Measurements from ENCODE around the gene TBCK. TPM values are rescaled to one million over a fixed set of nuclear protein-coding genes. Genes with fewer than 3 reads are reported as not detected.

Gene TBCK
- total RNA-seq, 2 experiments from 2014 or later = 24.9 to 30.1 TPM

DNA sequence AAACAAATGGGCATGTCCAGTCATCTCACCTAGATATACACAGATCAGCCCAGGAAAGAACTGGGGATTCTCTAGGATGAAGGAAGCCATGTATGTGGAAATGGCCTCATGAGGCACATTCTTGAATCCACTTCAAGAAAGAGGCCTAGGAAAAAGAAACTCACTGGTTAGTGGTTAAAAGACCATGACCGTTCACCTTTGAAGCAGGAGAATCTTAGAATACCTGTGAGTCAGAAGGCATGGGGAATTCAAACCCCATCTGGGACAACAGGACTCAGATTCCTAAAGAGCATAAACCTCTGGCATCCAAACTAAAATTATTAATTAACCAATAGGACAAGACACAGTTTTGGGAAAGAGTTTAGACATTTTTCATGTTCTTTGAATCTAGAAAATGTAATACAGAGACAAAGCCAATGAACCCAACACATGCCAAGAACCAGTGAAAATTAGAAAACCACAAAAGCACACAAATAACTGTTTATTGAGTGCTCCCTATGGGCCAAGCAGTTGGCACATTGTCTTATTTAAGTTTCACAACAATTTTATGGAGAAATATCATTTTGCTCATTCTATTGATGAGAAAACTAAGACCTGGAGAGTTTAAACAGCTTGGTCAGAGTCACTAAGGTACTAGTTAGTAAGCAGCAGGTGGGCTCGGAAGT is 323.2 kb downstream of the TBCK start:
- ATAC-seq = no peak

DNA sequence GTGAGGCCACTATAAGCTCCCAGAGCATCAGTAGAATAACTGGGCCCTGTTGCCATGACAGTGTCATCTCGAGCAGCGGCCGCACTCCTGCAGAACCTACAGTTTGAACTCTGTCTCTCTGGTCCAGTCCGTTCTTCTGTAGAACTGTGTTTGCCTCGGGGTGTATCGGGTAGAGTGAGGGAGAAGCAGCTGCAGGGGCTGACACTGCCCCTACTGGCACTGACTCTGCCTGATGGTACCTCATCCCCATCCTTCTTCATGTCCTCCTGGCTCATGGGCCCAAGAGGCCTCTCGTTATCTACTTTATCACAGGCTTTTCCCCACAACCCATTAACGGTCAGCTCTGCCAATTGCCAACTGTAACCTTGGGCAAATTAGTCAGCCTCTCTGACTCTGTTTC is 324.3 kb downstream of the TBCK start:
- Mint-ChIP-seq H3K4me3 (no peak overlapping the region), H3K9me3 (peaks cover 2% of the 10 kb centered on the region), H3K27me3 (no peaks in the 10 kb centered on the region), H3K4me1 (ENCODE audit: low read depth) (no peaks in the 10 kb centered on the region), H3K36me3 (ENCODE audit: low read depth) (no peaks in the 10 kb centered on the region), H3K27ac (no peak overlapping the region)
- TF ChIP-seq, protein P1, sequence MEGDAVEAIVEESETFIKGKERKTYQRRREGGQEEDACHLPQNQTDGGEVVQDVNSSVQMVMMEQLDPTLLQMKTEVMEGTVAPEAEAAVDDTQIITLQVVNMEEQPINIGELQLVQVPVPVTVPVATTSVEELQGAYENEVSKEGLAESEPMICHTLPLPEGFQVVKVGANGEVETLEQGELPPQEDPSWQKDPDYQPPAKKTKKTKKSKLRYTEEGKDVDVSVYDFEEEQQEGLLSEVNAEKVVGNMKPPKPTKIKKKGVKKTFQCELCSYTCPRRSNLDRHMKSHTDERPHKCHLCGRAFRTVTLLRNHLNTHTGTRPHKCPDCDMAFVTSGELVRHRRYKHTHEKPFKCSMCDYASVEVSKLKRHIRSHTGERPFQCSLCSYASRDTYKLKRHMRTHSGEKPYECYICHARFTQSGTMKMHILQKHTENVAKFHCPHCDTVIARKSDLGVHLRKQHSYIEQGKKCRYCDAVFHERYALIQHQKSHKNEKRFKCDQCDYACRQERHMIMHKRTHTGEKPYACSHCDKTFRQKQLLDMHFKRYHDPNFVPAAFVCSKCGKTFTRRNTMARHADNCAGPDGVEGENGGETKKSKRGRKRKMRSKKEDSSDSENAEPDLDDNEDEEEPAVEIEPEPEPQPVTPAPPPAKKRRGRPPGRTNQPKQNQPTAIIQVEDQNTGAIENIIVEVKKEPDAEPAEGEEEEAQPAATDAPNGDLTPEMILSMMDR (IDR thresholded peaks at IDR 0.05) = no peak
- no peak for DNase-seq
- ATAC-seq = no peak
- intact Hi-C loops (cut with micrococcal nuclease) = no loop called here
- CTCF ChIA-PET = no interaction called here
- POLR2A ChIA-PET = no interaction called here

More for the DNA sequence above, 323.2 kb downstream of the TBCK start:
- CTCF ChIA-PET = no interaction called here
- Mint-ChIP-seq H3K27ac (no peak overlapping the region), H3K9me3 (no peaks in the 10 kb centered on the region), H3K27me3 (no peaks in the 10 kb centered on the region), H3K4me3 (no peak overlapping the region), H3K4me1 (ENCODE audit: low read depth) (no peaks in the 10 kb centered on the region), H3K36me3 (ENCODE audit: low read depth) (no peaks in the 10 kb centered on the region)
- no peak for DNase-seq
- POLR2A ChIA-PET = no interaction called here
- intact Hi-C loops (cut with micrococcal nuclease) = no loop called here
- TF ChIP-seq, protein P1 (IDR thresholded peaks at IDR 0.05) = no peak

Other genes with a start within 250 kb of the TBCK start
- gene AIMP1, start 341 bp upstream of the TBCK start, total RNA-seq = 10 to 100 TPM; 73.4 to 74.0 TPM
- gene GIMD1, start 52.6 kb upstream of the TBCK start, total RNA-seq = not detected

All from activated CD8-positive, alpha-beta T cell treated with anti-CD3 and anti-CD28 coated beads for 36 hours (primary cell).